ENCODE results near the gene MLX.
"Not testable (repeated sequence)": the region's sequence is repeated elsewhere in the genome, so short reads cannot be mapped to it uniquely, and the experiment has no call there.

MLX gene

GRCh38 chr17:42555122-42555622, 11.7 kb upstream of the MLX start:
- DNase-seq (ENCODE audit: low spot score) = no peak

- not testable (repeated sequence) for DNase-seq (ENCODE audit: low spot score)
Observed at GRCh38 chr17:42555961-42556617, 10.8 kb upstream of the MLX start.

GRCh38 chr17:42559075-42559474, 7.8 kb upstream of the MLX start:
- no peak for DNase-seq (ENCODE audit: low spot score)

- DNase-seq (ENCODE audit: low spot score) = no peak
Observed at GRCh38 chr17:42560246-42560645, 6.7 kb upstream of the MLX start.

GRCh38 chr17:42561897-42562387, 5.0 kb upstream of the MLX start, which contains the start of gene COASY:
COASY (plus strand) TSS chr17:42562148; CDS start chr17:42562623, 475 bp downstream.
- peak; percentile 98 for DNase-seq (ENCODE audit: low spot score)

- DNase-seq (ENCODE audit: low spot score) = peak; percentile 41
Observed at GRCh38 chr17:42562388-42563142, 4.3 kb upstream of the MLX start.

GRCh38 chr17:42563143-42563509, 3.8 kb upstream of the MLX start:
- DNase-seq (ENCODE audit: low spot score) = no peak

- no peak for DNase-seq (ENCODE audit: low spot score)
Observed at GRCh38 chr17:42563543-42563942, 3.4 kb upstream of the MLX start.

- no peak for DNase-seq (ENCODE audit: low spot score)
Observed at GRCh38 chr17:42563950-42564349, 3.0 kb upstream of the MLX start.

- DNase-seq (ENCODE audit: low spot score) = no peak
Observed at GRCh38 chr17:42564815-42565522, 1.9 kb upstream of the MLX start.

- DNase-seq (ENCODE audit: low spot score) = no peak
Observed at GRCh38 chr17:42565523-42566214, 1.2 kb upstream of the MLX start.

GRCh38 chr17:42566215-42566882, 551 bp upstream of the MLX start:
- no peak for DNase-seq (ENCODE audit: low spot score)

GRCh38 chr17:42568341-42569111, 1.6 kb downstream of the MLX start:
- DNase-seq (ENCODE audit: low spot score) = no peak

GRCh38 chr17:42571435-42572225, 4.7 kb downstream of the MLX start:
- no peak for DNase-seq (ENCODE audit: low spot score)

GRCh38 chr17:42573095-42573494, 6.2 kb downstream of the MLX start:
- DNase-seq (ENCODE audit: low spot score) = no peak

- no peak for DNase-seq (ENCODE audit: low spot score)
Observed at GRCh38 chr17:42574463-42574862, 7.6 kb downstream of the MLX start.

GRCh38 chr17:42577140-42577531, 10.2 kb downstream of the MLX start:
- DNase-seq (ENCODE audit: low spot score) = no peak

- peak; percentile 98 for DNase-seq (ENCODE audit: low spot score)
Observed at GRCh38 chr17:42577532-42578281, 10.8 kb downstream of the MLX start, which contains the start of gene PSMC3IP. PSMC3IP (minus strand) TSS chr17:42577729; CDS start chr17:42577686, 43 bp downstream.

GRCh38 chr17:42578282-42578869, 11.5 kb downstream of the MLX start:
- peak; percentile 82 for DNase-seq (ENCODE audit: low spot score)
